ENCODE results near the gene ATP2A1. TPM values are rescaled to one million over a fixed set of nuclear protein-coding genes. Genes with fewer than 3 reads are reported as not detected.

ATP2A1 gene
- total and polyA plus RNA-seq, 2 donors (not counting 3 experiments of a cell fraction or from before 2014, with no cell fraction given): 1.2 to 2.5 TPM

DNA sequence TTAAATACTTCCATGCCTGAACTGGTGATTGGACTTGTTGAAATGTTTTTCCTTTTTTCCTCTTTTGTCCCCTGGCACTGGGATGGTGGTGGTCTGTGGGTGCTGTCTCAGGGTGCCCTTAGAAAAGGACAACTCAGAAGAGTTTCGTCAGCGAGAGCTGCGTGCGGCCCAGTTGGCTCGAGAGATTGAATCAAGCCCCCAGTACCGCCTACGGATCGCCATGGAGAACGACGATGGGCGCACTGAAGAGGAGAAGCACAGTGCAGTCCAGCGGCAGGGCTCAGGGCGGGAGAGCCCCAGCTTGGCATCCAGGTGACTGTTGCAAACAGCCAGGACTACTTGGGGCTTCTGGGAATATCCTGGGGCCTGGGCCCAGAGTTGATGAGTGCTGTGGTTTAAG lies 48.5 kb upstream of the ATP2A1 start:
- no TSS peak for BruUV-seq (replicated peaks)
- Histone ChIP-seq H3K4me1 (ENCODE audit: control insufficient read depth, extremely low read depth, insufficient read depth, low read length) (peaks cover 9% of the 10 kb centered on the region), H3K4me2 (ENCODE audit: insufficient read depth, low read length) (no peak overlapping the region), H3K27ac (ENCODE audit: insufficient read depth, low read depth, low read length) (no peak overlapping the region), H4K20me1 (replicated peaks; ENCODE audit: control insufficient read depth, extremely low read depth, insufficient read depth, low read length) (no peaks in the 10 kb centered on the region), H2AFZ (ENCODE audit: low read depth, low read length) (no peak overlapping the region), H3K9ac (replicated peaks; ENCODE audit: extremely low read depth, insufficient read depth, low read length) (no peak overlapping the region), H3K79me2 (ENCODE audit: control insufficient read depth, insufficient read depth, low read length) (peaks cover 50% of the 10 kb centered on the region), H3K36me3 (ENCODE audit: control insufficient read depth in 2 of 2, extremely low read depth in 1 of 2, insufficient read depth in 2 of 2, low read length in 2 of 2) (peaks cover 57 to 65% of the 10 kb centered on the region in 2 experiments), H3K9me3 (replicated peaks; ENCODE audit: control insufficient read depth, insufficient read depth, low read length) (no peaks in the 10 kb centered on the region), H3K4me3 (replicated peaks in 1 of 3; ENCODE audit: insufficient read depth in 1 of 3, low read depth in 1 of 3, low read length in 3 of 3) (no peak overlapping the region), H3K27me3 (ENCODE audit: control insufficient read depth in 2 of 2, insufficient read depth in 2 of 2, low read length in 2 of 2) (no peaks in the 10 kb centered on the region), H3K9me1 (replicated peaks; ENCODE audit: control insufficient read depth, extremely low read depth, insufficient read depth, low read length) (no peaks in the 10 kb centered on the region)
- intact Hi-C loops (cut with micrococcal nuclease): no loop called here
- TF ChIP-seq, protein P1, sequence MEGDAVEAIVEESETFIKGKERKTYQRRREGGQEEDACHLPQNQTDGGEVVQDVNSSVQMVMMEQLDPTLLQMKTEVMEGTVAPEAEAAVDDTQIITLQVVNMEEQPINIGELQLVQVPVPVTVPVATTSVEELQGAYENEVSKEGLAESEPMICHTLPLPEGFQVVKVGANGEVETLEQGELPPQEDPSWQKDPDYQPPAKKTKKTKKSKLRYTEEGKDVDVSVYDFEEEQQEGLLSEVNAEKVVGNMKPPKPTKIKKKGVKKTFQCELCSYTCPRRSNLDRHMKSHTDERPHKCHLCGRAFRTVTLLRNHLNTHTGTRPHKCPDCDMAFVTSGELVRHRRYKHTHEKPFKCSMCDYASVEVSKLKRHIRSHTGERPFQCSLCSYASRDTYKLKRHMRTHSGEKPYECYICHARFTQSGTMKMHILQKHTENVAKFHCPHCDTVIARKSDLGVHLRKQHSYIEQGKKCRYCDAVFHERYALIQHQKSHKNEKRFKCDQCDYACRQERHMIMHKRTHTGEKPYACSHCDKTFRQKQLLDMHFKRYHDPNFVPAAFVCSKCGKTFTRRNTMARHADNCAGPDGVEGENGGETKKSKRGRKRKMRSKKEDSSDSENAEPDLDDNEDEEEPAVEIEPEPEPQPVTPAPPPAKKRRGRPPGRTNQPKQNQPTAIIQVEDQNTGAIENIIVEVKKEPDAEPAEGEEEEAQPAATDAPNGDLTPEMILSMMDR (IDR thresholded peaks at IDR 0.05; ENCODE audit: extremely low read depth in 1 of 2, insufficient read depth in 1 of 2, low read depth in 1 of 2, low read length in 2 of 2): no peak
- no peak for TF ChIP-seq EZH2 (IDR thresholded peaks at IDR 0.05; ENCODE audit: borderline replicate concordance, low read depth, low read length, severe bottlenecking)
- no peak for TF ChIP-seq FOS (IDR thresholded peaks at IDR 0.05; ENCODE audit: borderline replicate concordance, insufficient read depth, low read length)
- TF ChIP-seq GATA2 (IDR thresholded peaks at IDR 0.05; ENCODE audit: insufficient read depth, insufficient read length, low read depth, low read length): no peak
- TF ChIP-seq MYC (IDR thresholded peaks at IDR 0.05; ENCODE audit: low read depth, low read length): no peak
- no peak for TF ChIP-seq POLR2AphosphoS5 (IDR thresholded peaks at IDR 0.05; ENCODE audit: insufficient read depth, low read depth, low read length)
- TF ChIP-seq, protein P2, sequence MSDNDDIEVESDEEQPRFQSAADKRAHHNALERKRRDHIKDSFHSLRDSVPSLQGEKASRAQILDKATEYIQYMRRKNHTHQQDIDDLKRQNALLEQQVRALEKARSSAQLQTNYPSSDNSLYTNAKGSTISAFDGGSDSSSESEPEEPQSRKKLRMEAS (IDR thresholded peaks at IDR 0.05; ENCODE audit: insufficient read depth, insufficient read length): no peak
- no peak for TF ChIP-seq POLR2A (IDR thresholded peaks at IDR 0.05; ENCODE audit: low read depth, low read length)
- TF ChIP-seq JUN (IDR thresholded peaks at IDR 0.05; ENCODE audit: borderline replicate concordance, insufficient read depth, insufficient read length, low read depth): no peak
- FAIRE-seq (no peak), DNase-seq (ENCODE audit: low read depth, low spot score) (no peak)
- ChIA-PET CTCF (no interaction called here), POLR2A (interaction anchor here (0.6 kb wide), 1 partner anchor 15 kb away, joined by 3 read pairs; no protein-coding TSS in a partner anchor)
- dilution Hi-C loops (cut with MboI; ENCODE audit: extremely low pct_ligation_motif_present, low sequenced_read_pairs): no loop called here
